LHCN-M2 (cell line): ENCODE measurements around the gene ROPN1L. TPM values are rescaled to one million over a fixed set of nuclear protein-coding genes. Genes with fewer than 3 reads are reported as not detected.

Source experiments
- DNase-seq: peaks from one replicate; pipeline ENCODE4 v3.0.0-alpha.2; 2012; ENCODE audit warnings: low read depth
- total RNA-seq: library from RNA; depleted of rRNA; stranded (reverse); fragments of >200 nt; gene quantifications from 2 replicates; pipeline ENCODE4 v1.2.3, GENCODE V29; 2014

Gene ROPN1L
- total RNA-seq, 1 experiment from 2014 or later, result 1.1 TPM

- DNase-seq, result no peak
Observed at GRCh38 chr5:10427978-10428377, 13.7 kb upstream of the ROPN1L start.

DNA sequence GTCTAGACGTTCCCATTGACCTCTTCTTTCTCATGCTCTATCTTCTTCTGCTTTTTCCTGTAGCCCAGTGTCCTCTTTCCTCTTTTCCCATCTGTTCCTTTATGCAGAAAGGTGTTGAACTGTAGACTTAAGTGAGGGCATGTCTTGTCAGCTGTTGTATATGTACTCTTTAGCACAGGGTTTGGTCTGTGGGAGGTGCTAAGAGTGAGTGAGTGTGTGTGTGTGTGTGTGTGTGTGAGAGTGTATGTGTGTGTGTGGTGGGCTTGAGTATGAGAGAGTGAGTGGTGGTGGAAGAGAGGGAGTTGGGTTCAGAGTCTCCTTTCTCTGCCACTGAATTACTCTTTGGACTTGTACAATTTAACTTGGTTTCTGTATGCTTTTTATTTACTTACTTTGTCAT, 10.3 kb upstream of the ROPN1L start:
- peak; percentile 31 for DNase-seq

GRCh38 chr5:10432059-10433008, 9.3 kb upstream of the ROPN1L start:
- DNase-seq, result peak; percentile 66

DNA sequence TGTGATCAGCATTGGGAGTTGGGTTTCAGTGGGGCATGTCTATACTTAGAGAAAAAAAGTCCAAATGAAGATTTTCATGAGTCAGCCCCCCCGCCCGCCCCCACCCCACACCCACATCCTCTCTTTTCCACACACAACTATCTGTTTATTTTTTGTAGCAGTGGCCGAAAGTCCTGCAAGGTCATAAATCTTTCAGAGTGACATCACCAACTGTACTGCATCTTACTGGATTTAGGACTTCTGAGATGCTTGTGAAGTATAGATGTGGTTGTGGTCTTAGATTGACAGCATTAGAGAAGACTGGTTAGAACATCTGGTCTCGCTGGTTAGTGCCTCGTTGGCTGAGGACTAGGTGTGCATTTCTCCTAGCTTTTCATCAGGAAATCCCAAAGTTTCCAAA, 7.3 kb upstream of the ROPN1L start:
- peak; percentile 94 for DNase-seq

GRCh38 chr5:10438301-10438700, 3.4 kb upstream of the ROPN1L start:
- no peak for DNase-seq

DNA sequence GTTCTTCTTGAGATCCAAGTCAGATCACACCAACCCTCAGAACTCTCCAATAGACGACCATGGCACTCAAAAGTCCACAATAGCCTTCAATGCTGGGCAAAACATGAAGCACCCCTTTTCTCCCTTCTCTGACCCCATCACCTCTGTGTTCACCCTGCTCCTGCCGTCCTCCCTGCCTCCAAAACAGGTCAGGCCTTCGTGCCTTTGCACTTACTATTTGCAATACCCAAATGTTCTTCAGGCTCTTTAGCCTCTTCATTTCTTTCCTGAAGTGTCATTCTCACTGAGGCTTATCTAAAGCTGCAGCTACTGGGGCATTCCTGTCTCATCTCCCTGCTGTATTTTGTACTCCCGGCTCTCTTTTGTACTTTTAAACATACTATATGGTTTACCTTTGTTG, 2.0 kb upstream of the ROPN1L start:
- DNase-seq, result no peak

DNA sequence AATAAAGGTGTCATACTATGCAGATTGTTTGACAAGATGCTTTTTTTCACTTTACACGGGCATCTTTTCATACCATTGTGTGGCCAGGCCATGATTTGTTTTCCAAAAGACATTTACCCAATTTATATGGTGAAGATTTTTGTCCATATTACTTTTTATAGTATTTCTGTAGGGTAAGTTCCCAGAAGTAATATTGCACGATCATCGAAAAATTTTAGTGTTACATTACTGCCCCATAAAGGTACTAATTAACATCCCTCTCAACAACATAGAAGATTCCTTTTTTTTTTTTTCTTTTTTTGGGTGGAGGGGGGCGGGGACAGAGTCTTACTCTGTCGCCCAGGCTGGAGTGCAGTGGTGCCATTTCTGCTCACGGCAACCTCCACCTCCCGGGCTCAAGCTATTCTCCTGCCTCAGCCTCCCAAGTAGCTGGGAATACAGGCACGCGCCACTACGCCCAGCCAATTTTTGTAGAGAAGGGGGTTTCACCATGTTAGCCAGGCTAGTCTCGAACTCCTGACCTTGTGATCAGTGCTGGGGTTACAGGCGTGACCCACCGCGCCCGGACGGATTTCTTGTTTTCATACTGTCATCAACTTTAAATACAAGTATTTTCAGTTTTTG, 1.2 kb upstream of the ROPN1L start:
- no peak for DNase-seq

GRCh38 chr5:10441992-10442435, 335 bp downstream of the ROPN1L start:
- DNase-seq, result no peak

DNA sequence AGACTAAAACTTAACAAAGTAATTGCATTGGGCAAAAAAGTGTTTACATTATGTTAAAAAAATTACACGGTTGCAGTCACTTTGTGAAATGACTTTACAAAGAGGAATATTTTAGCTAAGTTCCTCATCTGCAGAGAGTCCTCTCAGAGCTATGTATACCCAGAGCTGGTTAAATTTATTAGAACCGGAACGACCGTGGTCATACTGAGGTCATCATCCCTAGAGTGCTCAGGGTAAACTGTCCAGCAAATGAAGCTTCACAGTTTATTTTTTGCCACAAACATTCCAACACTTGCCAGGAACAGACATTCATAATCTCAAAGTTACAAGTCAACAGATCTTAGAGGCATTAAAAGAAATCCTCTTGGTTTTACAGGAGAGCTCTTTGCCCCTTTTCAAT, 897 bp downstream of the ROPN1L start:
- DNase-seq, result peak; percentile 62

DNA sequence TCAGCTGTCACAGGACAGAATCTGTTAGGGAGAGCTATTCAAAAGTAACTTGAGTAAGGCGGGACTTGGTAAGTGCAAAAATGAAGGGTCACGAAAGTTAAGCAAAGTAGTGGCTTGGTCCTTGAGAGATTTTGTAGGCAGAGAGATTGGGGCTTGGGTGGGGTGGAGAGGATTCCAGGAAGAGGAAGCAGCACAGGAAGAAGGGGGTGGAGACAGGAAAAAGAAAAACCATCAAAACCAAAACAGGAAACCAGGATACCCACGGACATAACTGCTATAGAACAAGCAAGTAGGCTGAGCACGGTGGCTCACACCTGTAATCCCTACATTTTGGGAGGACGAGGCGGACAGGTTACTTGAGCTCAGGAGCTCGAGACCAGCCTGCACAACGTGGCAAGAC, 3.7 kb downstream of the ROPN1L start:
- DNase-seq, result no peak

GRCh38 chr5:10446490-10446889, 4.8 kb downstream of the ROPN1L start:
- DNase-seq, result no peak

DNA sequence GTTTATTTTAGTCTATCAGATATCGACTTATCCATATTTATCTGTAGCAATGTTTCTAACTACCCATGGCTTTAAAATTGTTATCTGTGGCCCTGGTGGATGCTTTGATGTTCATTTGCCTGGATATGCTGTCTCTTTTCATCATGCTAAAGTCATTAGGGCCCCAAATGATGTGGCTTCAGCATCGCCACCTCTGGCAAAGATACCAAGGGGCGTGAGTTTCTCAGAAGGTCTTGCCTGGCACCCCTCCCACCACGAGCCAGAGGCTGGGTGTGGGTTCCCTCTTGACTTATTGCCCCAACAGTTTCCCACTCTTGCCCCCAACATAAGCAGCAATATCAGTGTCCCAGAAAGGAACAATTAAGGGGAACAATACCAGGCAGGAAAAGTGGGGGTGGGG, 5.4 kb downstream of the ROPN1L start:
- DNase-seq, result no peak

- no peak for DNase-seq
Observed at GRCh38 chr5:10448754-10449360, 7.2 kb downstream of the ROPN1L start.

- no peak for DNase-seq
Observed at GRCh38 chr5:10451137-10451824, 9.6 kb downstream of the ROPN1L start.

DNA sequence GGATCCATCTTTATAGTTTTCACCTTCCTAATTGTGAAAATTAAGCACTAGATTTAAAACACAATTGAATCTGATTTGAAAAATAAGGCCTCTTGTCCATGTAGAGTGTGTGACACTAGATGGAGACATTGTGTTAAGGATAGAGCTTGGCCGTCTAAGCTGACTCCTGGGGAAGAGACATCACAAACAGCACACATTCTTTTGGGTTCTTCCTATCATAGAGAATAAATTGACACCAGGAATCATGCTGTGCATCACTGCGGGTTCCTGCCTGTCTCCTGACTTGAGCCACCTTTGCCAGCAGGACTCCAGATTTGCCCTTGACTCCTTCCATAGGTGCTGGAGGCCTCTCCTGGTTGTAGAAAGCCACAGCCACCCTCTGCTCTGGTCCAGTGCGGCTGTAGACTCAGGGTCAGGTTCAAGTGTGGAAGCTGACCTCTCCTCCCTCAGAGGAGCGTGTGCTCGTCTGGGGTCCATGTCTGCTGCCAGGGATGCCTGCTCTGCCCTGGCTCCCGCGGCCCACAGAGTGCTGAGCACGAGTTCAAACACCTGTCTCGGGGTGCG, 11.2 kb downstream of the ROPN1L start:
- peak; percentile 76 for DNase-seq

DNA sequence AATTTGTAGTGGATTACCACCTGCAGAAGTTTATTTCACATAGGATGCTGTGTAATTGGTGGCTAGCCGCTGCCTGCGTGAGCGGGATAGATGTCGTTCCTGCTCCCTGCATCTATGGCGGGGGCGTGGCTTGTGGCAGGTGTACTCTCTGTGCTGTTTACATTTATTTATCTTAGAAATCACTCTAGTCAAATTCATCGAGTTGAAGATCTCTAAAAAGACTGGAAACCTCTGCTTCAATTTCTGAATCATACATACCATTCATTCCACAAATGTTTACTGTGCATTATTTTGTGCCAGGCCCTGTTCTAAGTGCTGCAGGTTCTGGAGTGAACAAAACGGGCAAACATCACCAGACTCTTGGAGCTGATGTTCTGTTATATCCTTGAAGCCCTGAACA, 11.9 kb downstream of the ROPN1L start:
- peak; percentile 36 for DNase-seq

DNA sequence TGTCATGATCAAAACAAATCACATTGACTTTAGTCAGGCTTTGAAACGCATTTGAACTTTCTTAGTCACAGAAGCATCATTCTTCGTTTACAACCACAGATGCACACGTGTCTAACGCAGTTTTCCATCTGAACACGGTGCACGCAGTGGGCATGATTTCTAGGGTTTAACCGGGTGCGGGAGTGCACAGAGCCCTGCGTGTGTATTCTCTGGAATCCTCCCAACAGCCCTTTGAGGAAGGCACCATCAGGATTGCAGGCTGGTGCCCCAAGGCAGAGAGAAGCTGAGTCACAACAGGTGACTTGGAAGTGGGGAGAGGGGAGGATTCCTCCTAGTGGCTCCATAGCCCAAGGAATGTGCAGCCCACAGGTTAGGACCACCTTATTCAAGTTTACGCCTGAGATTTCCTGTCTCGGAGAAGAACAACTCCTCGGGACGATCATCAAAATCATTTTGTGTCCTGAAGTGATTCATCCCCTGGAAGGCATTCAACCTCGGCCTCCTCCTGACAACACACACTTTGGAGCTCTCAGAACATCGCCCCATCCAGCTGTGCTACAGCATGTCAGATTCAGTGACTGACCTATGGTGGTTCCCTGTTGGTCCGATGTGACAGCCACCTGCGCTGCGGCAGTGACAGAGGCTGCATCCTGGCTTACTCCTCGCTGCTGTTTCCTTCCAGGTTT, 13.1 kb downstream of the ROPN1L start:
- DNase-seq, result peak; percentile 41

DNA sequence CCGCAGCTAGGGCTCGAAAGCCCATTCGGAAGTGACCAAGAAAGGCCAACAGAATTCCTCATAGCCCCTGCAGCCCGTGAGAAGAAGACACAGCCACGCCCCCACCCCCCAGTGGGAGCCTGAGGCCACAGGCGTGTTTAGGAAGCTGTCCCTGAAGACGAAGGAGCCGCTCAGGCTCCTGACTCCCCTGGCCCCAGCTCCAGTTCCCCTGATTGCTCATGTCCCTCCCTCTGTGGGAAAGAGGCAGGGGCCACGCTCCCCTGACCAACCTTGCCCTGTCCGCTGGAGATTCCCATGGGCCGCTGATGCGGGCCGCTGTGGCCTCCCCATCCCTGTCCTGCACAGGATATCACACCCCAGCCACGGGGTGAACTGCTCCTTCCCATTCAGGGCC, 13.6 kb downstream of the ROPN1L start:
- no peak for DNase-seq

DNA sequence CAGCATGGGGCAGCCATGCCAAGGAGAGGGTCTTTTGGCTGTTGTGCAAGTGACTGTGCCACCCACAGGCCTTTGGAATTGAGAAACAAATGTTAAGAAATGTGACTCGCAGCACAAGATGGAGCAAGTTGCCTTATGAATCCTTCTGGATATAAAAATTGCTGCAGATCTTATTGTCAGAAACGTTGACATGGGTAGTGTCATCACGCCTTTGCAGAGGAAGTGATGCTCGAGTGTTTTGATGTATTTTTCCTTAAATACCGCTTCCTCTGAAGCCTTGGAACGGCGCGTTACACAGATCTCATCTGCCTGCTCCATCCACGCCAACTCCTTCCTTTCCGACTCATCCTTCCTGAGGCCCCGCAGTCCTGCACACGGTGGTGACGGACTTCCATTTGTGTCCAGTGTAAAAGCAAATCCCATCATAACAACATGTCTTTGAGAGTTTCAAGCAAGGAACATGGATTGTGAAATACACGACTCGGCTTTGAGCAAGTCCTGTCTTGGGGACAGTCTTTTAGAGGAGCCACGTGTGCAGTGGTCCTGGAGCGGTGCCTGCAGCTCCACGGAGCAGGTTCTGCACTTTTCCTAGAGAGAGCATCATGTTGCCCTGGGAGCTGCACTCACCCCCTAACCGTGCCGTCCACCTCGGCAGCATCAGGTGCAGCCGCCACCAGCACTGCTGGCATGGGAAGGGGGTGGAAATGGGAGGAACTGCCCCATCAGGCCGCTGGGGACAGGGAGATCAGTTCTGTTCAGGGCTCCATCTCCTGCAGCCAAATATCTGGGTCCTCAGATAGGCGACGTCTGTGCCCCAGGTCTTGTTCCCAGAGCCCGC, 15.1 kb downstream of the ROPN1L start:
- peak; percentile 20 for DNase-seq
